Progenitor cell of endocrine pancreas (in vitro differentiated cells): ENCODE data around the gene PAX8. TPM values are rescaled to one million over a fixed set of nuclear protein-coding genes. Genes with fewer than 3 reads are reported as not detected.

ENCODE experiments used
- DNase-seq: peaks from one replicate; pipeline ENCODE4 v3.0.0; 2021; ENCODE audit warnings: low spot score; ENCODE audit not compliant: unreplicated experiment
- H3K27ac Mint-ChIP-seq: 2 replicates; pipeline ENCODE4 v1.8.0; 2021; ENCODE audit warnings: mild to moderate bottlenecking, moderate library complexity, mixed read lengths
- H3K27me3 Mint-ChIP-seq: 2 replicates; pipeline ENCODE4 v1.8.0; 2021; ENCODE audit warnings: mixed read lengths
- H3K36me3 Mint-ChIP-seq: 2 replicates; pipeline ENCODE4 v1.8.0; 2022; ENCODE audit warnings: mixed read lengths; ENCODE audit not compliant: insufficient read depth
- H3K4me1 Mint-ChIP-seq: 2 replicates; pipeline ENCODE4 v1.8.0; 2021; ENCODE audit warnings: low read depth, mixed read lengths
- H3K4me3 Mint-ChIP-seq: 2 replicates; pipeline ENCODE4 v1.8.0; 2021; ENCODE audit warnings: low read depth, mild to moderate bottlenecking, moderate library complexity, mixed read lengths
- H3K9me3 Mint-ChIP-seq: 2 replicates; pipeline ENCODE4 v1.8.0; 2021; ENCODE audit warnings: low read depth, mixed read lengths
- total RNA-seq: library from RNA; stranded (reverse); gene quantifications from 2 replicates; pipeline ENCODE4 v1.2.1, GENCODE V29; 2021
- TF ChIP-seq, protein P1 (sequence below): fragments of 200-600 bp; sonication (generic); IDR thresholded peaks from one replicate; pipeline ENCODE4 v1.5.0; 2021; ENCODE audit warnings: antibody characterized with exemption, mild to moderate bottlenecking; ENCODE audit not compliant: unreplicated experiment

Gene PAX8
- total RNA-seq, 1 donor from 2014 or later, result 3.9 TPM

DNA sequence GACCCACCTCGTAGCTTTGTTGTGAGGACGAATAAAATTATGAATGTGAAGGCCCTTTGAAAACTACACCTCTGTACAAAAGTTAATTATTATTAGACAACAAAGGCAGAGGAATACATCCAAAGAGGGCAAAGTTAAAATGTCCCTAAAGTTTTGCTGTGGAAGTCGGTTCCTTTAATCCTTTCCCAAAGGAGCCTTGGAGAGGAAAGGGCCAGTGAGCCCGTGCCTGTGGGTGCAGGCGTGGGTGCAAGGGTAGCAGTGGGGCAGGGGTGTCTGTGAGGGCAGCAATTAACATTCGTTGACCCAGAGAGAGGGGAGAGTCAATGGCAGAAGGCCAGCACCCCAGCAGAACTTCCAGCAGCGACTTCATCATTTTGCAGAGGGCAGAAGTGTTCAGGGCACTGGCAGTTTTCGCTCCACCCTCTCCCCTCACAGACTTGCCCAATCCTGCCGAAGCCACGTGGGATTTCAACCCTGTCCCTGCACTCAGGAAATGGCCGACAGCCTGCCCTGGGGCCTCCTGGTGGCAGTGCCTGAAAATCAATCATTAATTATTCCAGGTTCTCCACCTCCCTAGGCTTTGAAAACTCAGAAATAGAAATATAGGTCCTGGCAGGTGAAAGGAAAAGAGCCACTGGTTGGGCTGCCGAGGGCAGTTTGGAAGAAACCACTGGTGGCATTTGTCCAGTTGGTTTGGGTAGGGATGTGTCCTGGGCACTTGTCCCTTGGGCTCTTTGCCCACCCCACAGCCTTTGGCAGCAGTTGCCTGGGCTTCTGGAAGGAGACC lies 4.2 kb upstream of the PAX8 start:
- Mint-ChIP-seq H3K27me3 (peaks cover 83% of the 10 kb centered on the region), H3K4me1 (peaks cover 9% of the 10 kb centered on the region), H3K27ac (no peak overlapping the region), H3K4me3 (no peak overlapping the region), H3K9me3 (no peaks in the 10 kb centered on the region), H3K36me3 (no peaks in the 10 kb centered on the region)
- TF ChIP-seq, protein P1, sequence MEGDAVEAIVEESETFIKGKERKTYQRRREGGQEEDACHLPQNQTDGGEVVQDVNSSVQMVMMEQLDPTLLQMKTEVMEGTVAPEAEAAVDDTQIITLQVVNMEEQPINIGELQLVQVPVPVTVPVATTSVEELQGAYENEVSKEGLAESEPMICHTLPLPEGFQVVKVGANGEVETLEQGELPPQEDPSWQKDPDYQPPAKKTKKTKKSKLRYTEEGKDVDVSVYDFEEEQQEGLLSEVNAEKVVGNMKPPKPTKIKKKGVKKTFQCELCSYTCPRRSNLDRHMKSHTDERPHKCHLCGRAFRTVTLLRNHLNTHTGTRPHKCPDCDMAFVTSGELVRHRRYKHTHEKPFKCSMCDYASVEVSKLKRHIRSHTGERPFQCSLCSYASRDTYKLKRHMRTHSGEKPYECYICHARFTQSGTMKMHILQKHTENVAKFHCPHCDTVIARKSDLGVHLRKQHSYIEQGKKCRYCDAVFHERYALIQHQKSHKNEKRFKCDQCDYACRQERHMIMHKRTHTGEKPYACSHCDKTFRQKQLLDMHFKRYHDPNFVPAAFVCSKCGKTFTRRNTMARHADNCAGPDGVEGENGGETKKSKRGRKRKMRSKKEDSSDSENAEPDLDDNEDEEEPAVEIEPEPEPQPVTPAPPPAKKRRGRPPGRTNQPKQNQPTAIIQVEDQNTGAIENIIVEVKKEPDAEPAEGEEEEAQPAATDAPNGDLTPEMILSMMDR, result peak; percentile 30
- no peak for DNase-seq

- H3K4me1 Mint-ChIP-seq, result peaks cover 10% of the 10 kb centered on the region
- TF ChIP-seq, protein P1, result no peak
- H3K27me3 Mint-ChIP-seq, result peaks cover 82% of the 10 kb centered on the region
- H3K36me3 Mint-ChIP-seq, result no peaks in the 10 kb centered on the region
- no peak overlapping the region for H3K27ac Mint-ChIP-seq
- DNase-seq, result no peak
- no peaks in the 10 kb centered on the region for H3K9me3 Mint-ChIP-seq
- H3K4me3 Mint-ChIP-seq, result no peak overlapping the region
Measured at GRCh38 chr2:113281910-113282746, 3.4 kb upstream of the PAX8 start.

DNA sequence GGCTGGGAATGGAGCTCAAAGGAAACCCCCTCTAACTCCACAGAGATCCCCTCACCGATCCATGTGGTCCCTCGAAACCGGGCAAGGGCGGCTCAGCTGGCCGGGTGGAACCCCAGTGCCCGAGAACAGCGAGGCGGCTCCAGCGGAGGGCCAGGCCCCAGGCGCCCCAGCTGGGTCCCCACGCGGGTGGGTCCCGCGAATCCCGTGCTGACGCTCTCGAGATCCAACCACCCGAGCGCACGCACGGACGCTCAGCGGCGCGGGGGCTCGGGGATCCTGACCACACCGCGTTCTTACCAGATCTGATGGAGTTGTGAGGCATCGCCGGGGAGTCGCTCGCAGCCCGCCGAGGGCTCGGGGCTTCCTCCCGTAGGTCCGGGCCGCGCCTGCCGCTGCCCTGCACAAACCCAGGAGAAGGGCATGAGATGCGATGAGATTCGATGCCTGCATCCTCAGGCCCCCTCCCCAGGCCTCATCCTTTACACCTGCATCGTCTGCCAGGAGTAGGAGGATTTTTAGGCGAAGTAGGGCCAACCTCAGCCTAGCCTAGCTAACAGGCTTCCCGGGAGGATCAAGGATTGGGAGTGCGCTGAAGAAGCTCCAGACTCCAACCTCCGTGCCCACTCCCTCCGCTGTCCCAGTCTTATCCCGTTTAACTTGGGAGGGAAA lies 514 bp downstream of the PAX8 start:
- DNase-seq, result no peak
- H3K36me3 Mint-ChIP-seq, result no peaks in the 10 kb centered on the region
- no peak overlapping the region for H3K27ac Mint-ChIP-seq
- H3K4me1 Mint-ChIP-seq, result peaks cover 9% of the 10 kb centered on the region
- H3K9me3 Mint-ChIP-seq, result no peaks in the 10 kb centered on the region
- TF ChIP-seq, protein P1, result no peak
- H3K27me3 Mint-ChIP-seq, result peaks cover 97% of the 10 kb centered on the region
- peak overlapping the region; percentile 24 for H3K4me3 Mint-ChIP-seq

DNA sequence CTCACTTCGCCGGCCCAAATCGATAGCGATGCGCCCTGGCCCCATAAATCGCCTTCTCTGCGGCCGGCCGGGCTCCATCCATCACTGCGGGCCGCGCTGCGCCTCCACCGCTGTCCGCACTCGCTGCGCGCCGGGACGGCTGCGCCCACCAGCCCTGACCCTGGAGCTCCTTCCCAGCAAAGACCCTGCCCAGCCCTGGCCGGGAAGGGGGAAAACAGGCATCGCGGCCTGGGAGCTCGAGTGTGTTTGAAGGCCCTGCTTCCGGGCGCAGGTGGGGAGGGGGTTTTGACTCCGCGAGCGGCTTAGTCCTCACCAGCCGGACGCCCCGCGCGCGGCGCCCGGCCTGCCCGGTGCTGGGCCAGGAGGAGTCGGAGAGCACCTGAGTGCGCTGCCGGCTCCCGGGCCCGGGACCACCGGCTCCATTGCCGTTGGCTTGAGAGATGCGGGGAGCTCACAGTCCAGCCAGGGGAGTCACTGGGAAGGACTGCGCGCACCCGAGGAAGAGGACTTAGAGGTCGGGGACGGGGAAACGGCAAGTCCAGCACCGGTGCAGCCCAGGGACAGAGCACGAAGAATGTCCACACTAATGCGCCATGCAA lies 1.1 kb downstream of the PAX8 start:
- no peaks in the 10 kb centered on the region for H3K9me3 Mint-ChIP-seq
- no peak for DNase-seq
- TF ChIP-seq, protein P1, result no peak
- no peaks in the 10 kb centered on the region for H3K36me3 Mint-ChIP-seq
- H3K27me3 Mint-ChIP-seq, result peaks cover 97% of the 10 kb centered on the region
- no peak overlapping the region for H3K27ac Mint-ChIP-seq
- H3K4me3 Mint-ChIP-seq, result peak overlapping the region; percentile 48
- peaks cover 2% of the 10 kb centered on the region for H3K4me1 Mint-ChIP-seq
